HL-60 (cell line): ENCODE results near the gene CCR4.

Experiments
- CTCF ChIP-seq: IDR thresholded peaks from one replicate; pipeline ENCODE4 v1.5.1; 2011; ENCODE audit warnings: low read length, control low read depth, inconsistent platforms; ENCODE audit not compliant: insufficient read depth
- GABPA ChIP-seq: IDR thresholded peaks from 2 replicates; pipeline ENCODE4 v1.6.1; 2012; ENCODE audit warnings: low read depth
- POLR2AphosphoS5 ChIP-seq: IDR thresholded peaks from 2 replicates; pipeline ENCODE4 v1.6.1; 2012; ENCODE audit warnings: low read depth

GRCh38 chr3:32963871-32964270 is 12.4 kb downstream of the CCR4 start:
- TF ChIP-seq CTCF (no peak), POLR2AphosphoS5 (no peak), GABPA (no peak)
